ENCODE measurements around the gene STAG1. TPM values are rescaled to one million over a fixed set of nuclear protein-coding genes. Genes with fewer than 3 reads are reported as not detected.
"Not testable (repeated sequence)": the region's sequence is repeated elsewhere in the genome, so short reads cannot be mapped to it uniquely, and the experiment has no call there.

The STAG1 gene
- polyA plus RNA-seq (2012; ENCODE audit: low read depth, missing spikeins), result 6.6 TPM

- DNase-seq (ENCODE audit: insufficient read length, low spot score), result no peak
- no peak for FAIRE-seq
- TF ChIP-seq PAX5 (IDR thresholded peaks at IDR 0.05; ENCODE audit: insufficient read depth, low read length, severe bottlenecking) (peak; percentile 10), POU2F2 (IDR thresholded peaks at IDR 0.05; ENCODE audit: low read depth, low read length) (no peak)
Observed at GRCh38 chr3:136752172-136752421, at the start of gene STAG1. STAG1 (minus strand) TSS chr3:136752378; CDS start chr3:136630898, 121,480 bp downstream.

GRCh38 chr3:136801146-136801545, 49.0 kb upstream of the STAG1 start:
- not testable (repeated sequence) for DNase-seq (ENCODE audit: insufficient read length, low spot score)

GRCh38 chr3:136792556-136793330, 40.6 kb upstream of the STAG1 start:
- no peak for FAIRE-seq
- no peak for TF ChIP-seq PAX5 (IDR thresholded peaks at IDR 0.05; ENCODE audit: insufficient read depth, low read length, severe bottlenecking)
- TF ChIP-seq POU2F2 (IDR thresholded peaks at IDR 0.05; ENCODE audit: low read depth, low read length), result no peak
- no peak for TF ChIP-seq POLR2A (IDR thresholded peaks at IDR 0.05; ENCODE audit: low read depth, low read length)
- TF ChIP-seq SPI1 (IDR thresholded peaks at IDR 0.05; ENCODE audit: low read depth, low read length), result no peak
- no peak for TF ChIP-seq TAF1 (IDR thresholded peaks at IDR 0.05; ENCODE audit: low read depth, low read length)
- no peak for TF ChIP-seq POLR2AphosphoS5 (IDR thresholded peaks at IDR 0.05; ENCODE audit: low read depth, low read length)
- no peak for DNase-seq (ENCODE audit: insufficient read length, low spot score)

More at GRCh38 chr3:136801146-136801545, 49.0 kb upstream of the STAG1 start:
- not testable (repeated sequence) for FAIRE-seq

- TF ChIP-seq TAF1 (IDR thresholded peaks at IDR 0.05; ENCODE audit: low read depth, low read length), result no peak
- TF ChIP-seq PAX5 (IDR thresholded peaks at IDR 0.05; ENCODE audit: insufficient read depth, low read length, severe bottlenecking), result no peak
- TF ChIP-seq POLR2A (IDR thresholded peaks at IDR 0.05; ENCODE audit: low read depth, low read length), result no peak
- DNase-seq (ENCODE audit: insufficient read length, low spot score) (no peak), FAIRE-seq (no peak)
Observed at GRCh38 chr3:136790786-136791185, 38.6 kb upstream of the STAG1 start.

GRCh38 chr3:136789976-136790375, 37.8 kb upstream of the STAG1 start:
- TF ChIP-seq SPI1 (IDR thresholded peaks at IDR 0.05; ENCODE audit: low read depth, low read length) (no peak), POU2F2 (IDR thresholded peaks at IDR 0.05; ENCODE audit: low read depth, low read length) (no peak), POLR2AphosphoS5 (IDR thresholded peaks at IDR 0.05; ENCODE audit: low read depth, low read length) (no peak), TAF1 (IDR thresholded peaks at IDR 0.05; ENCODE audit: low read depth, low read length) (no peak), POLR2A (IDR thresholded peaks at IDR 0.05; ENCODE audit: low read depth, low read length) (no peak), PAX5 (IDR thresholded peaks at IDR 0.05; ENCODE audit: insufficient read depth, low read length, severe bottlenecking) (no peak)
- DNase-seq (ENCODE audit: insufficient read length, low spot score), result no peak
- FAIRE-seq, result no peak

GRCh38 chr3:136788154-136788553, 36.0 kb upstream of the STAG1 start:
- TF ChIP-seq POU2F2 (IDR thresholded peaks at IDR 0.05; ENCODE audit: low read depth, low read length) (no peak), POLR2A (IDR thresholded peaks at IDR 0.05; ENCODE audit: low read depth, low read length) (no peak), PAX5 (IDR thresholded peaks at IDR 0.05; ENCODE audit: insufficient read depth, low read length, severe bottlenecking) (no peak)
- DNase-seq (ENCODE audit: insufficient read length, low spot score) (no peak), FAIRE-seq (no peak)

GRCh38 chr3:136787349-136787748, 35.2 kb upstream of the STAG1 start:
- peak; percentile 49 for DNase-seq (ENCODE audit: insufficient read length, low spot score)
- peak; percentile 66 for FAIRE-seq
- TF ChIP-seq POLR2AphosphoS5 (IDR thresholded peaks at IDR 0.05; ENCODE audit: low read depth, low read length) (no peak), PAX5 (IDR thresholded peaks at IDR 0.05; ENCODE audit: insufficient read depth, low read length, severe bottlenecking) (no peak), SPI1 (IDR thresholded peaks at IDR 0.05; ENCODE audit: low read depth, low read length) (no peak), TAF1 (IDR thresholded peaks at IDR 0.05; ENCODE audit: low read depth, low read length) (no peak), POU2F2 (IDR thresholded peaks at IDR 0.05; ENCODE audit: low read depth, low read length) (no peak)

- no peak for FAIRE-seq
Observed at GRCh38 chr3:136783708-136784191, 31.6 kb upstream of the STAG1 start.

GRCh38 chr3:136780741-136781140, 28.6 kb upstream of the STAG1 start:
- no peak for DNase-seq (ENCODE audit: insufficient read length, low spot score)
- TF ChIP-seq POLR2AphosphoS5 (IDR thresholded peaks at IDR 0.05; ENCODE audit: low read depth, low read length), result no peak
- TF ChIP-seq PAX5 (IDR thresholded peaks at IDR 0.05; ENCODE audit: insufficient read depth, low read length, severe bottlenecking), result no peak
- no peak for TF ChIP-seq TAF1 (IDR thresholded peaks at IDR 0.05; ENCODE audit: low read depth, low read length)
- TF ChIP-seq POU2F2 (IDR thresholded peaks at IDR 0.05; ENCODE audit: low read depth, low read length), result no peak
- no peak for TF ChIP-seq SPI1 (IDR thresholded peaks at IDR 0.05; ENCODE audit: low read depth, low read length)
- TF ChIP-seq POLR2A (IDR thresholded peaks at IDR 0.05; ENCODE audit: low read depth, low read length), result no peak
- no peak for FAIRE-seq

More at GRCh38 chr3:136783708-136784191, 31.6 kb upstream of the STAG1 start:
- TF ChIP-seq TAF1 (IDR thresholded peaks at IDR 0.05; ENCODE audit: low read depth, low read length), result no peak
- no peak for TF ChIP-seq POLR2AphosphoS5 (IDR thresholded peaks at IDR 0.05; ENCODE audit: low read depth, low read length)
- no peak for TF ChIP-seq PAX5 (IDR thresholded peaks at IDR 0.05; ENCODE audit: insufficient read depth, low read length, severe bottlenecking)
- no peak for TF ChIP-seq POU2F2 (IDR thresholded peaks at IDR 0.05; ENCODE audit: low read depth, low read length)
- DNase-seq (ENCODE audit: insufficient read length, low spot score), result no peak

- TF ChIP-seq POLR2AphosphoS5 (IDR thresholded peaks at IDR 0.05; ENCODE audit: low read depth, low read length) (no peak), PAX5 (IDR thresholded peaks at IDR 0.05; ENCODE audit: insufficient read depth, low read length, severe bottlenecking) (no peak), POLR2A (IDR thresholded peaks at IDR 0.05; ENCODE audit: low read depth, low read length) (no peak), SPI1 (IDR thresholded peaks at IDR 0.05; ENCODE audit: low read depth, low read length) (no peak), TAF1 (IDR thresholded peaks at IDR 0.05; ENCODE audit: low read depth, low read length) (no peak), POU2F2 (IDR thresholded peaks at IDR 0.05; ENCODE audit: low read depth, low read length) (no peak)
- FAIRE-seq (no peak), DNase-seq (ENCODE audit: insufficient read length, low spot score) (no peak)
Observed at GRCh38 chr3:136778865-136779264, 26.7 kb upstream of the STAG1 start.

Data from GM12891 (cell line).